Prostate gland (tissue), 2 donors: ENCODE results near the gene TMEM38B.

Experiments used
- POLR2AphosphoS5 ChIP-seq: sonication (generic); formaldehyde crosslinking; IDR thresholded peaks from one replicate; pipeline ENCODE4 v1.6.1; 2017; ENCODE audit warnings: antibody characterized with exemption
- TF ChIP-seq, protein P1 (sequence below), 4 experiments: fragments of 200-600 bp in 2 of 4; fragments of 450-650 bp in 2 of 4; sonication (generic) in 2 of 4; IDR thresholded peaks; 1 replicate in 3 of 4; 2 replicates in 1 of 4; pipeline ENCODE4 v1.5.1; 2016 to 2019; ENCODE audit warnings: antibody characterized with exemption in 4 of 4, mild to moderate bottlenecking in 2 of 4, moderate library complexity in 2 of 4

- TF ChIP-seq, protein P1, sequence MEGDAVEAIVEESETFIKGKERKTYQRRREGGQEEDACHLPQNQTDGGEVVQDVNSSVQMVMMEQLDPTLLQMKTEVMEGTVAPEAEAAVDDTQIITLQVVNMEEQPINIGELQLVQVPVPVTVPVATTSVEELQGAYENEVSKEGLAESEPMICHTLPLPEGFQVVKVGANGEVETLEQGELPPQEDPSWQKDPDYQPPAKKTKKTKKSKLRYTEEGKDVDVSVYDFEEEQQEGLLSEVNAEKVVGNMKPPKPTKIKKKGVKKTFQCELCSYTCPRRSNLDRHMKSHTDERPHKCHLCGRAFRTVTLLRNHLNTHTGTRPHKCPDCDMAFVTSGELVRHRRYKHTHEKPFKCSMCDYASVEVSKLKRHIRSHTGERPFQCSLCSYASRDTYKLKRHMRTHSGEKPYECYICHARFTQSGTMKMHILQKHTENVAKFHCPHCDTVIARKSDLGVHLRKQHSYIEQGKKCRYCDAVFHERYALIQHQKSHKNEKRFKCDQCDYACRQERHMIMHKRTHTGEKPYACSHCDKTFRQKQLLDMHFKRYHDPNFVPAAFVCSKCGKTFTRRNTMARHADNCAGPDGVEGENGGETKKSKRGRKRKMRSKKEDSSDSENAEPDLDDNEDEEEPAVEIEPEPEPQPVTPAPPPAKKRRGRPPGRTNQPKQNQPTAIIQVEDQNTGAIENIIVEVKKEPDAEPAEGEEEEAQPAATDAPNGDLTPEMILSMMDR (IDR thresholded peaks at IDR 0.05), result no peak
- no peak for TF ChIP-seq POLR2AphosphoS5
These were observed 63.3 kb downstream of the TMEM38B start for GRCh38 chr9:105757496-105758251.
